SU-DHL-6 (cell line): Measurements from ENCODE around the gene NOL12.

Experiments
- H2AFZ ChIP-seq: fragments of 200-600 bp; sonication (generic); 2 replicates; pipeline ENCODE4 v1.6.1; 2014; ENCODE audit warnings: low read depth, mild to moderate bottlenecking, moderate library complexity, mixed read lengths, antibody characterized with exemption, low read length; ENCODE audit not compliant: severe bottlenecking
- H3F3A ChIP-seq: fragments of 200-600 bp; shearing (Covaris generic); 2 replicates; pipeline ENCODE4 v1.6.0; 2016; ENCODE audit warnings: antibody characterized with exemption, mild to moderate bottlenecking; ENCODE audit not compliant: insufficient read depth
- H3K27ac ChIP-seq: fragments of 200-600 bp; sonication (generic); 2 replicates; pipeline ENCODE4 v1.5.1; 2016; ENCODE audit warnings: low read depth, mild to moderate bottlenecking, low read length, moderate library complexity, mixed read lengths
- H3K27me3 ChIP-seq: fragments of 200-600 bp; sonication (generic), shearing (Covaris generic); 2 replicates; pipeline ENCODE4 v1.6.0; 2014; ENCODE audit warnings: mild to moderate bottlenecking, low read length
- H3K36me3 ChIP-seq: fragments of 200-600 bp; sonication (generic); 2 replicates; pipeline ENCODE4 v1.6.1; 2014; ENCODE audit warnings: mild to moderate bottlenecking, low read length, mixed read lengths
- H3K4me2 ChIP-seq: fragments of 300-600, 200-600 bp; shearing (Covaris generic), sonication (generic); 2 replicates; pipeline ENCODE4 v1.6.0; 2014; ENCODE audit warnings: low read length, low read depth, mild to moderate bottlenecking; ENCODE audit not compliant: poor library complexity, severe bottlenecking
- H3K4me3 ChIP-seq: fragments of 200-600 bp; sonication (generic); 2 replicates; pipeline ENCODE4 v1.5.1; 2014; ENCODE audit warnings: antibody characterized with exemption, low read length, mild to moderate bottlenecking, mixed read lengths; ENCODE audit not compliant: insufficient read depth, poor library complexity, severe bottlenecking
- H3K79me2 ChIP-seq: fragments of 200-600 bp; sonication (generic); 2 replicates; pipeline ENCODE4 v1.6.1; 2014; ENCODE audit warnings: mild to moderate bottlenecking, low read length, moderate library complexity; ENCODE audit not compliant: insufficient read depth
- H3K9ac ChIP-seq: fragments of 200-600 bp; sonication (generic); 2 replicates; pipeline ENCODE4 v1.7.0; 2014; ENCODE audit warnings: mild to moderate bottlenecking, low read length
- H3K9me2 ChIP-seq: fragments of 200-600 bp; sonication (generic); replicated peaks from 2 replicates; pipeline ENCODE4 v1.6.1; 2014; ENCODE audit warnings: low read length; ENCODE audit not compliant: insufficient read depth
- H3K9me3 ChIP-seq: fragments of 200-600 bp; sonication (generic); 2 replicates; pipeline ENCODE4 v1.6.1; 2014; ENCODE audit warnings: low read length, mixed read lengths; ENCODE audit not compliant: insufficient read depth
- H4K20me1 ChIP-seq: fragments of 200-600 bp; sonication (generic); 2 replicates; pipeline ENCODE4 v1.6.1; 2014; ENCODE audit warnings: low read depth, mild to moderate bottlenecking, antibody characterized with exemption, low read length, moderate library complexity, mixed read lengths
- EZH2phosphoT487 ChIP-seq: fragments of 200-600 bp; sonication (generic), shearing (Covaris generic); conservative IDR thresholded peaks from 2 replicates; pipeline ENCODE4 v1.6.1; 2018; ENCODE audit warnings: mild to moderate bottlenecking, antibody characterized with exemption, low read length, moderate library complexity, mixed read lengths
- TF ChIP-seq, protein P1 (sequence below): fragments of 200-600 bp; sonication (generic); IDR thresholded peaks from one replicate; pipeline ENCODE4 v1.5.1; 2017; ENCODE audit warnings: antibody characterized with exemption, mild to moderate bottlenecking, low read length, moderate library complexity; ENCODE audit not compliant: insufficient read depth, poor library complexity, severe bottlenecking

NOL12 gene

DNA sequence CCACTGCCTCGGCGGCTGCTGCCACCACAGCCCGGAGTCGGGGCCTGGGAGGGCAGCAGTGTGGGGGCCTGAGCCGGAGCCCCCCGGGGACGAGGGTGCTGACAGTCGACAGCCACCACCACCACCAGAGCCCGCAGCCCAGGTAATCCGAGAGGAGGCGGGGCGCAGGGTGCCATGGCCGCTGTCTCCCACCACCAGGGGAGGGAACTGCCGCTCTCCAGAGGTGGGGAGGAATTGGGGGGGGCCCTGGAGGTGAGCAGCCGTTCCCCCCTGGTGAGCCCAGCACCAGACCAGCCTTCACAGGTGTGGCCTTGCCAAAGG, 23.3 kb downstream of the NOL12 start:
- H3K27ac ChIP-seq, result no peak overlapping the region
- no peak overlapping the region for H3K9ac ChIP-seq
- H3K4me2 ChIP-seq, result no peak overlapping the region
- H3K9me2 ChIP-seq, result no peaks in the 10 kb centered on the region
- TF ChIP-seq EZH2phosphoT487, result no peak
- TF ChIP-seq, protein P1, sequence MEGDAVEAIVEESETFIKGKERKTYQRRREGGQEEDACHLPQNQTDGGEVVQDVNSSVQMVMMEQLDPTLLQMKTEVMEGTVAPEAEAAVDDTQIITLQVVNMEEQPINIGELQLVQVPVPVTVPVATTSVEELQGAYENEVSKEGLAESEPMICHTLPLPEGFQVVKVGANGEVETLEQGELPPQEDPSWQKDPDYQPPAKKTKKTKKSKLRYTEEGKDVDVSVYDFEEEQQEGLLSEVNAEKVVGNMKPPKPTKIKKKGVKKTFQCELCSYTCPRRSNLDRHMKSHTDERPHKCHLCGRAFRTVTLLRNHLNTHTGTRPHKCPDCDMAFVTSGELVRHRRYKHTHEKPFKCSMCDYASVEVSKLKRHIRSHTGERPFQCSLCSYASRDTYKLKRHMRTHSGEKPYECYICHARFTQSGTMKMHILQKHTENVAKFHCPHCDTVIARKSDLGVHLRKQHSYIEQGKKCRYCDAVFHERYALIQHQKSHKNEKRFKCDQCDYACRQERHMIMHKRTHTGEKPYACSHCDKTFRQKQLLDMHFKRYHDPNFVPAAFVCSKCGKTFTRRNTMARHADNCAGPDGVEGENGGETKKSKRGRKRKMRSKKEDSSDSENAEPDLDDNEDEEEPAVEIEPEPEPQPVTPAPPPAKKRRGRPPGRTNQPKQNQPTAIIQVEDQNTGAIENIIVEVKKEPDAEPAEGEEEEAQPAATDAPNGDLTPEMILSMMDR, result no peak
- no peaks in the 10 kb centered on the region for H3K27me3 ChIP-seq
- no peaks in the 10 kb centered on the region for H3K36me3 ChIP-seq
- H2AFZ ChIP-seq, result no peak overlapping the region
- no peaks in the 10 kb centered on the region for H3K79me2 ChIP-seq
- H4K20me1 ChIP-seq, result no peaks in the 10 kb centered on the region
- no peaks in the 10 kb centered on the region for H3K9me3 ChIP-seq
- no peak overlapping the region for H3K4me3 ChIP-seq
- H3F3A ChIP-seq, result no peaks in the 10 kb centered on the region

DNA sequence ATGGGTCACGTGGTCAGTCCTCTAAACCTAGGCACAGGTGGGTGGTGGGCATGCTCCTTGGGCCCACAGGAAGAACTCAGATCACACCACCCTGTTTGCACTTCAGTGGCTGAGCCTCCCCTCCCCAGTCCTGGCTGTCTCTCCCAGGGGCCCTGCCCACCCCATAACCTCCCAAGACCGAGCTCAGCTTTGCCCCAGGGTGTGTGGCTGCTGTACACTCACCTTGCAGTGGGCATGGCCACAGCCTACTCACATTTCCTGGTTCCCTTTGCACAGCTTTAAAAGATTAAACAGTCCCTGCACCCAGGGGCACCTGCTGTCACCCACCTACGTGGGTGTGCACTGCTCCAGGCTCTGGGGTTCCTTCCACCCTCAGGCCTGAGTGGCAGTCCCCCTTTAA, 24.5 kb downstream of the NOL12 start:
- no peak overlapping the region for H3K4me3 ChIP-seq
- H3F3A ChIP-seq, result no peaks in the 10 kb centered on the region
- H2AFZ ChIP-seq, result no peak overlapping the region
- H3K36me3 ChIP-seq, result no peaks in the 10 kb centered on the region
- H3K27me3 ChIP-seq, result no peaks in the 10 kb centered on the region
- no peak overlapping the region for H3K27ac ChIP-seq
- H3K9ac ChIP-seq, result no peak overlapping the region
- no peaks in the 10 kb centered on the region for H3K79me2 ChIP-seq
- H3K9me2 ChIP-seq, result no peaks in the 10 kb centered on the region
- no peaks in the 10 kb centered on the region for H3K9me3 ChIP-seq
- H3K4me2 ChIP-seq, result no peak overlapping the region
- no peaks in the 10 kb centered on the region for H4K20me1 ChIP-seq
- no peak for TF ChIP-seq EZH2phosphoT487
- TF ChIP-seq, protein P1, result no peak

DNA sequence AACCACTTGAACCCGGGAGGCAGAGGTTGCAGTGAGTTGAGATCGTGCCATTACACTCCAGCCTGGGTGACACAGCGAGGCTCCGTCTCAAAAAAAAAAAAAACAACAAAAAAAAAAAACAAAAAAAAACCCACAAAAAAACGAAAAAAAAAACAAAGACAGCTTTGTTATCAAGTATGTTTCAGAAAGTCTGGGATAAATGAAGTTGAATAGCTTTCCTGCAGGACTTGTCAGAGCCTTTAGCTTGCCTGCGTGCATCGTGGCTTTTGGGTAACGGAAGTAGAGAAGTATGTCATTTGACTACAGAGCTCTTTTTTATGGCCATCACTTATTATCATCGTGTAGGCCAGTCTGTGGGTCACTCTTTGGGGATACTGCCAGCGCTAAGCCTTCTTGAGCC, 25.3 kb downstream of the NOL12 start:
- TF ChIP-seq, protein P1, result no peak
- no peak for TF ChIP-seq EZH2phosphoT487
- no peaks in the 10 kb centered on the region for H3F3A ChIP-seq
- no peak overlapping the region for H3K4me3 ChIP-seq
- H3K27me3 ChIP-seq, result no peaks in the 10 kb centered on the region
- no peak overlapping the region for H2AFZ ChIP-seq
- H3K9me2 ChIP-seq, result no peaks in the 10 kb centered on the region
- H3K79me2 ChIP-seq, result no peaks in the 10 kb centered on the region
- H3K27ac ChIP-seq, result no peak overlapping the region
- no peaks in the 10 kb centered on the region for H3K36me3 ChIP-seq
- H3K9ac ChIP-seq, result no peak overlapping the region
- H4K20me1 ChIP-seq, result no peaks in the 10 kb centered on the region
- H3K9me3 ChIP-seq, result no peaks in the 10 kb centered on the region
- H3K4me2 ChIP-seq, result no peak overlapping the region

DNA sequence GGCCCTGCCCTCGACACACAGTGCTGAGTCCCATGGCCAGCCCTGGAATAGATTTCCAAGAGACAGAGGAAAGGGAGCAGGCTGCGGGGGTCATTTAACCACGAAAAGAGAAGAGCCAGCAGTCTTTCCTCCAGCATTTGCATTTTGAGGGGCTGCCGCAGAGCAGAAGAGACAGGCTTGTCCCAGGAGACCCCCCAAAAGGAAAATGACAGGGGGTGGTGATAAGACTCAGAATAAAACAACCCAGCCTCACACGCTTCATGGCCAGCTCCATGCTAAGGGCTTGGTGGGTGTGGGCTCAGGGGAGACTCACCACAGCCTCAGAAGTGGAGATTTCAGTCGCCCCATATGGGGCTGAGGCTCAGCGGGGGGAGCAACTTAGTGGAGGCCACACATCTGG, 27.6 kb downstream of the NOL12 start:
- Histone ChIP-seq H3K9me2 (no peaks in the 10 kb centered on the region), H3K4me2 (no peak overlapping the region), H3K9ac (no peak overlapping the region), H2AFZ (no peak overlapping the region), H3K4me3 (no peak overlapping the region), H3F3A (no peaks in the 10 kb centered on the region), H3K27me3 (no peaks in the 10 kb centered on the region), H3K9me3 (no peaks in the 10 kb centered on the region), H4K20me1 (no peaks in the 10 kb centered on the region), H3K36me3 (no peaks in the 10 kb centered on the region), H3K79me2 (no peaks in the 10 kb centered on the region), H3K27ac (no peak overlapping the region)
- TF ChIP-seq, protein P1, result no peak
- TF ChIP-seq EZH2phosphoT487, result no peak
